ENCODE results near the gene MACROD1. TPM values are rescaled to one million over a fixed set of nuclear protein-coding genes. Genes with fewer than 3 reads are reported as not detected.
A peak's percentile ranks its signal among the peaks of the same experiment; 100 is the strongest.

MACROD1 gene
- total RNA-seq, 1 donor from 2014 or later = 91.9 TPM

GRCh38 chr11:64062185-64063039, 103.5 kb downstream of the MACROD1 start:
- H3K4me3 ChIP-seq (ENCODE audit: low read length in 3 of 3) = no peak overlapping the region
- H3K36me3 ChIP-seq (ENCODE audit: control insufficient read depth in 3 of 3, insufficient read depth in 3 of 3, low read length in 3 of 3) = peaks cover 0 to 4% (median 0%) of the 10 kb centered on the region in 3 donors
- peaks cover 19 to 59% (median 37%) of the 10 kb centered on the region in 3 donors for H3K4me1 ChIP-seq (ENCODE audit: control insufficient read depth in 3 of 3, insufficient read depth in 3 of 3, low read length in 3 of 3)

DNA sequence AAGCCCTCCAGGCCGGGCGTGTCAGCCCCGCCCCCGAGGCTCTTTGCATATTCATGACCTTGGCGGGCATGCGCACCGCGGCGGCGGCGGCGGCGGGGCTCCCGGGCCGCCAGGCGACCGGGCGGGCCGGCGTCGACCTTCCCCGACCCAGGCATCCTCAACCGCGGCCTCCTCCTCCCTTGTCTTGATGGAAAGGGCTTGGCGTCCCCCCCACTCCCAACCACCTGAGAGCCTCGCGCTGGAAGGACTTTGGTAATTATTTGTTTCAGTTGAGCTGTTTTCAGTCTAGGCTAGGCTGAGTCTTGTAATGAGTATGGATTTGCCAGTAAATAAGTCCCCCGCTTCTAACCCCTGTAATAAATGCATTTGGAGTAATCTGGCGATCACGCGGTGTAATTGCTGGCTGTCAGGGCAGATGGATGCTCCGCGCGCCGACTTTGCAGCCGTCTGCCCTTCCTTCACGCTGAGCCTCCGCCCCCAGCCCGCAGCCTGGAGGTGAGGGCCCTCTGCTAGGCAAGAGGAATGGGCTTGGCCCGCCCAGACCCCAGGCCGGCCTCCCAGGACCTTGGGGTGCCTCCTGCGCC, 105.0 kb downstream of the MACROD1 start:
- Histone ChIP-seq H3K4me1 (ENCODE audit: control insufficient read depth in 3 of 3, insufficient read depth in 3 of 3, low read length in 3 of 3) (peaks cover 19 to 71% (median 45%) of the 10 kb centered on the region in 3 donors), H3K36me3 (ENCODE audit: control insufficient read depth in 3 of 3, insufficient read depth in 3 of 3, low read length in 3 of 3) (peaks cover 0 to 4% (median 0%) of the 10 kb centered on the region in 3 donors), H3K27ac (ENCODE audit: low read depth, low read length) (no peak overlapping the region), H3K27me3 (ENCODE audit: control insufficient read depth in 3 of 3, insufficient read depth in 3 of 3, low read length in 3 of 3) (peaks cover 0 to 4% (median 0%) of the 10 kb centered on the region in 3 donors), H3K9me3 (ENCODE audit: control insufficient read depth in 3 of 3, low read length in 3 of 3) (no peaks in the 10 kb centered on the region), H3K9ac (ENCODE audit: low read depth in 1 of 3, low read length in 3 of 3) (peak overlapping the region in 1 of 3 donors; percentile 45), H3K4me3 (ENCODE audit: low read length in 3 of 3) (peak overlapping the region in 2 of 3 donors; percentile 13 to 62)

More at GRCh38 chr11:64062185-64063039, 103.5 kb downstream of the MACROD1 start:
- Histone ChIP-seq H3K27ac (ENCODE audit: low read depth, low read length) (no peak overlapping the region), H3K27me3 (ENCODE audit: control insufficient read depth in 3 of 3, insufficient read depth in 3 of 3, low read length in 3 of 3) (peaks cover 0 to 4% (median 0%) of the 10 kb centered on the region in 3 donors), H3K9ac (ENCODE audit: low read depth in 1 of 3, low read length in 3 of 3) (no peak overlapping the region), H3K9me3 (ENCODE audit: control insufficient read depth in 3 of 3, low read length in 3 of 3) (no peaks in the 10 kb centered on the region)

- no peaks in the 10 kb centered on the region for H3K9me3 ChIP-seq (ENCODE audit: control insufficient read depth in 3 of 3, low read length in 3 of 3)
- H3K27ac ChIP-seq (ENCODE audit: low read depth, low read length) = no peak overlapping the region
- H3K36me3 ChIP-seq (ENCODE audit: control insufficient read depth in 3 of 3, insufficient read depth in 3 of 3, low read length in 3 of 3) = peaks cover 0 to 4% (median 0%) of the 10 kb centered on the region in 3 donors
- H3K4me3 ChIP-seq (ENCODE audit: low read length in 3 of 3) = peak overlapping the region in 1 of 3 donors; percentile 6
- peaks cover 0 to 4% (median 0%) of the 10 kb centered on the region in 3 donors for H3K27me3 ChIP-seq (ENCODE audit: control insufficient read depth in 3 of 3, insufficient read depth in 3 of 3, low read length in 3 of 3)
- H3K4me1 ChIP-seq (ENCODE audit: control insufficient read depth in 3 of 3, insufficient read depth in 3 of 3, low read length in 3 of 3) = peaks cover 19 to 73% (median 41%) of the 10 kb centered on the region in 3 donors
- no peak overlapping the region for H3K9ac ChIP-seq (ENCODE audit: low read depth in 1 of 3, low read length in 3 of 3)
Measured at GRCh38 chr11:64060263-64060860, 105.6 kb downstream of the MACROD1 start.

GRCh38 chr11:64059339-64060140, 106.4 kb downstream of the MACROD1 start:
- Histone ChIP-seq H3K9ac (ENCODE audit: low read depth in 1 of 3, low read length in 3 of 3) (no peak overlapping the region), H3K9me3 (ENCODE audit: control insufficient read depth in 3 of 3, low read length in 3 of 3) (no peaks in the 10 kb centered on the region), H3K4me1 (ENCODE audit: control insufficient read depth in 3 of 3, insufficient read depth in 3 of 3, low read length in 3 of 3) (peaks cover 12 to 70% (median 38%) of the 10 kb centered on the region in 3 donors), H3K27ac (ENCODE audit: low read depth, low read length) (no peak overlapping the region), H3K36me3 (ENCODE audit: control insufficient read depth in 3 of 3, insufficient read depth in 3 of 3, low read length in 3 of 3) (peaks cover 0 to 4% (median 0%) of the 10 kb centered on the region in 3 donors), H3K4me3 (ENCODE audit: low read length in 3 of 3) (no peak overlapping the region), H3K27me3 (ENCODE audit: control insufficient read depth in 3 of 3, insufficient read depth in 3 of 3, low read length in 3 of 3) (peaks cover 0 to 4% (median 0%) of the 10 kb centered on the region in 3 donors)

GRCh38 chr11:64058494-64058893, 107.4 kb downstream of the MACROD1 start:
- Histone ChIP-seq H3K9ac (ENCODE audit: low read depth in 1 of 3, low read length in 3 of 3) (no peak overlapping the region), H3K9me3 (ENCODE audit: control insufficient read depth in 3 of 3, low read length in 3 of 3) (no peaks in the 10 kb centered on the region), H3K4me3 (ENCODE audit: low read length in 3 of 3) (no peak overlapping the region), H3K4me1 (ENCODE audit: control insufficient read depth in 3 of 3, insufficient read depth in 3 of 3, low read length in 3 of 3) (peaks cover 11 to 69% (median 32%) of the 10 kb centered on the region in 3 donors), H3K27me3 (ENCODE audit: control insufficient read depth in 3 of 3, insufficient read depth in 3 of 3, low read length in 3 of 3) (peaks cover 0 to 4% (median 0%) of the 10 kb centered on the region in 3 donors), H3K36me3 (ENCODE audit: control insufficient read depth in 3 of 3, insufficient read depth in 3 of 3, low read length in 3 of 3) (peaks cover 0 to 4% (median 0%) of the 10 kb centered on the region in 3 donors), H3K27ac (ENCODE audit: low read depth, low read length) (no peak overlapping the region)

DNA sequence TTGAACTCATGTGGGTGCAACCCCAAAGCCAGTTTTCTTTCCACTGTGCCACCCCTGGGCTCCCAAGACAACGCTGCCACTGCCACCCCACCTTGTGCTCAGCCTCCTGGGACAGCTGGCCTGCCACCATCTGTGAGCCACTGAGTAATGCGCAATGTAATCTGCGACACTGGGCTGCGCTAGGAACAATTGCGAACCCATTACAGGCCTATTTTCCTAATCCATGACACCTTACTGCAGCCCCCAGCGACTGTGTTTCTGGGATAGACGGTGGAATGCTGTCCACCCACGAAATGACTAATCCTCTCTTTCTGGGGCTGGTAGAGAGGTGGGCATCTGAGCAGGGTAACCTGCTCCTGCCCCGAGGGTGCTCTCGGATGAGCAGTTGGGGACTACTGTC, 108.0 kb downstream of the MACROD1 start:
- no peak overlapping the region for H3K4me3 ChIP-seq (ENCODE audit: low read length in 3 of 3)
- no peaks in the 10 kb centered on the region for H3K9me3 ChIP-seq (ENCODE audit: control insufficient read depth in 3 of 3, low read length in 3 of 3)
- H3K27me3 ChIP-seq (ENCODE audit: control insufficient read depth in 3 of 3, insufficient read depth in 3 of 3, low read length in 3 of 3) = peaks cover 0 to under 1% (median 0%) of the 10 kb centered on the region in 3 donors
- H3K9ac ChIP-seq (ENCODE audit: low read depth in 1 of 3, low read length in 3 of 3) = no peak overlapping the region
- no peak overlapping the region for H3K27ac ChIP-seq (ENCODE audit: low read depth, low read length)
- peaks cover 11 to 68% (median 30%) of the 10 kb centered on the region in 3 donors for H3K4me1 ChIP-seq (ENCODE audit: control insufficient read depth in 3 of 3, insufficient read depth in 3 of 3, low read length in 3 of 3)
- peaks cover 0 to 2% (median 0%) of the 10 kb centered on the region in 3 donors for H3K36me3 ChIP-seq (ENCODE audit: control insufficient read depth in 3 of 3, insufficient read depth in 3 of 3, low read length in 3 of 3)

GRCh38 chr11:64056861-64057260, 109.1 kb downstream of the MACROD1 start:
- Histone ChIP-seq H3K27me3 (ENCODE audit: control insufficient read depth in 3 of 3, insufficient read depth in 3 of 3, low read length in 3 of 3) (no peaks in the 10 kb centered on the region), H3K36me3 (ENCODE audit: control insufficient read depth in 3 of 3, insufficient read depth in 3 of 3, low read length in 3 of 3) (no peaks in the 10 kb centered on the region), H3K9ac (ENCODE audit: low read depth in 1 of 3, low read length in 3 of 3) (peak overlapping the region in 1 of 3 donors; percentile 16), H3K27ac (ENCODE audit: low read depth, low read length) (no peak overlapping the region), H3K4me3 (ENCODE audit: low read length in 3 of 3) (no peak overlapping the region), H3K9me3 (ENCODE audit: control insufficient read depth in 3 of 3, low read length in 3 of 3) (no peaks in the 10 kb centered on the region), H3K4me1 (ENCODE audit: control insufficient read depth in 3 of 3, insufficient read depth in 3 of 3, low read length in 3 of 3) (peaks cover 11 to 64% (median 28%) of the 10 kb centered on the region in 3 donors)

- Histone ChIP-seq H3K9me3 (ENCODE audit: control insufficient read depth in 3 of 3, low read length in 3 of 3) (no peaks in the 10 kb centered on the region), H3K9ac (ENCODE audit: low read depth in 1 of 3, low read length in 3 of 3) (no peak overlapping the region), H3K27me3 (ENCODE audit: control insufficient read depth in 3 of 3, insufficient read depth in 3 of 3, low read length in 3 of 3) (no peaks in the 10 kb centered on the region), H3K36me3 (ENCODE audit: control insufficient read depth in 3 of 3, insufficient read depth in 3 of 3, low read length in 3 of 3) (no peaks in the 10 kb centered on the region), H3K27ac (ENCODE audit: low read depth, low read length) (no peak overlapping the region), H3K4me1 (ENCODE audit: control insufficient read depth in 3 of 3, insufficient read depth in 3 of 3, low read length in 3 of 3) (peaks cover 9 to 66% (median 27%) of the 10 kb centered on the region in 3 donors), H3K4me3 (ENCODE audit: low read length in 3 of 3) (no peak overlapping the region)
Measured at GRCh38 chr11:64056213-64056785, 109.6 kb downstream of the MACROD1 start.

GRCh38 chr11:64055077-64055476, 110.8 kb downstream of the MACROD1 start:
- Histone ChIP-seq H3K4me1 (ENCODE audit: control insufficient read depth in 3 of 3, insufficient read depth in 3 of 3, low read length in 3 of 3) (peaks cover 0 to 56% (median 23%) of the 10 kb centered on the region in 3 donors), H3K9me3 (ENCODE audit: control insufficient read depth in 3 of 3, low read length in 3 of 3) (no peaks in the 10 kb centered on the region), H3K27ac (ENCODE audit: low read depth, low read length) (no peak overlapping the region), H3K27me3 (ENCODE audit: control insufficient read depth in 3 of 3, insufficient read depth in 3 of 3, low read length in 3 of 3) (no peaks in the 10 kb centered on the region), H3K36me3 (ENCODE audit: control insufficient read depth in 3 of 3, insufficient read depth in 3 of 3, low read length in 3 of 3) (no peaks in the 10 kb centered on the region), H3K4me3 (ENCODE audit: low read length in 3 of 3) (no peak overlapping the region), H3K9ac (ENCODE audit: low read depth in 1 of 3, low read length in 3 of 3) (no peak overlapping the region)
